ENCODE measurements around the gene RNASE9.
A peak's percentile ranks its signal among the peaks of the same experiment; 100 is the strongest.
"Not testable (repeated sequence)": the region's sequence is repeated elsewhere in the genome, so short reads cannot be mapped to it uniquely, and the experiment has no call there.

RNASE9 gene

DNA sequence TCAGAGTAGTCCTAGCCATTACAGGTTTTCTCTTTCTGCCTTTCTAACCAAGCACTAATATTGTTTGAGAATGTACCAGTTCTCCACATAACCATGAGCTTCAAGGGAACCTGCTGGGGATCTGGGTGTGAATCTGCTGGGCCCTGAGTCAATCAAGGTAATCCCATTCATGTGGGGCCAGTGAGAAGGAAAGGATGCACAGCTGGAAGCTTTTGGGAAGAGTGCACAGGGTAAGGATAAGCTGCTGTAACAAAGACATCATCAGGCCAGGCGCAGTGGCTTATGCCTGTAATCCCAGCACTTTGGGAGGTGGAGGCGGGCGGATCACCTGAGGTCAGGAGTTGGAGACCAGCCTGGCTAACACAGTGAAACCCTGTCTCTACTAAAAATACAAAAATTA, 34.9 kb upstream of the RNASE9 start:
- not testable (repeated sequence) for H3K36me3 ChIP-seq (replicated peaks in 1 of 2; ENCODE audit: control insufficient read depth in 2 of 2, insufficient read depth in 2 of 2, low read length in 2 of 2); H3K79me1 ChIP-seq (ENCODE audit: low read depth, low read length); H3K14ac ChIP-seq (ENCODE audit: low read length); H2BK120ac ChIP-seq (ENCODE audit: low read depth, low read length); H3K4me2 ChIP-seq (ENCODE audit: insufficient read depth, low read length, poor library complexity, severe bottlenecking); H2BK15ac ChIP-seq (ENCODE audit: low read length); H2BK5ac ChIP-seq (ENCODE audit: low read length); H4K8ac ChIP-seq (ENCODE audit: low read depth, low read length); H2AFZ ChIP-seq (ENCODE audit: low read length); H3K27me3 ChIP-seq (ENCODE audit: control insufficient read depth in 3 of 3, insufficient read depth in 3 of 3, low read depth in 1 of 3, low read length in 3 of 3); H2BK12ac ChIP-seq (ENCODE audit: low read length); H3K4me3 ChIP-seq (ENCODE audit: low read length in 2 of 2); DNase-seq (ENCODE audit: low spot score); H3K9me3 ChIP-seq (replicated peaks in 1 of 2; ENCODE audit: control insufficient read depth in 2 of 2, insufficient read depth in 1 of 2, low read depth in 1 of 2, low read length in 2 of 2); H3K27ac ChIP-seq (replicated peaks; ENCODE audit: low read length); H3K23ac ChIP-seq (ENCODE audit: low read depth, low read length, poor library complexity); H3K9ac ChIP-seq (ENCODE audit: low read depth, low read length, poor library complexity); H3K4ac ChIP-seq (ENCODE audit: low read length); H3K4me1 ChIP-seq (ENCODE audit: control insufficient read depth in 2 of 2, insufficient read depth in 1 of 2, low read depth in 1 of 2, low read length in 2 of 2); H2AK5ac ChIP-seq (ENCODE audit: low read depth, low read length); H3K18ac ChIP-seq (ENCODE audit: low read length); H4K91ac ChIP-seq (ENCODE audit: low read depth, low read length, poor library complexity)
- no CpG with 5 or more reads among the region's 3 CpGs for WGBS, 2 donors (ENCODE audit: extremely low coverage in 2 of 2, insufficient read length in 2 of 2, insufficient replicate concordance in 1 of 2)

DNA sequence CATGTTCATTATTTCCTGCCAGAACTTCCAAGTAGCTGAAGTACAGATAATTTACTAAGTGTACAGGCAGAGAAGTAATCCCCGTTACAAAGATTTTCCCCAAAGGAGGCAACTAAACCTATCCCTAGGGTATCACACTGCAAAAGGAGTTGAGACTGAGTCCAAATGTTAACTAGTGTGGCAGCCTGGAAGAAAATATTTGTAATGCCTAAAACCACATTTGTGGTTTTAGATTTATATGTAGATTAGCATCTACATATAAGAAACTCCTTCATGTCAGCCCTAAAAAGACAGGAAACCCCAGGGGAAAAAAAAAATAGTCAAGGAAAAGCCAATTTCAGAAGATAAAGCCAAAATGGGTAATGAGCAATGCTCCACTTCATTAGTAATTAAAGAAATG, 31.7 kb upstream of the RNASE9 start:
- WGBS, 2 donors (ENCODE audit: extremely low coverage in 2 of 2, insufficient read length in 2 of 2, insufficient replicate concordance in 1 of 2): no CpG with 5 or more reads among the region's 1 CpG
- Histone ChIP-seq H3K27ac (replicated peaks; ENCODE audit: low read length) (no peak overlapping the region), H2AFZ (ENCODE audit: low read length) (no peak overlapping the region), H3K9me3 (replicated peaks in 1 of 2; ENCODE audit: control insufficient read depth in 2 of 2, insufficient read depth in 1 of 2, low read depth in 1 of 2, low read length in 2 of 2) (no peaks in the 10 kb centered on the region), H2AK5ac (ENCODE audit: low read depth, low read length) (no peak overlapping the region), H3K4ac (ENCODE audit: low read length) (no peak overlapping the region), H3K36me3 (replicated peaks in 1 of 2; ENCODE audit: control insufficient read depth in 2 of 2, insufficient read depth in 2 of 2, low read length in 2 of 2) (no peaks in the 10 kb centered on the region), H3K79me1 (ENCODE audit: low read depth, low read length) (no peaks in the 10 kb centered on the region), H3K27me3 (ENCODE audit: control insufficient read depth in 3 of 3, insufficient read depth in 3 of 3, low read depth in 1 of 3, low read length in 3 of 3) (peaks cover 0 to 15% (median 0%) of the 10 kb centered on the region in 3 experiments), H3K14ac (ENCODE audit: low read length) (no peak overlapping the region), H3K4me3 (ENCODE audit: low read length in 2 of 2) (no peak overlapping the region), H2BK120ac (ENCODE audit: low read depth, low read length) (no peak overlapping the region), H3K4me1 (ENCODE audit: control insufficient read depth in 2 of 2, insufficient read depth in 1 of 2, low read depth in 1 of 2, low read length in 2 of 2) (peaks cover 0 to under 1% of the 10 kb centered on the region in 2 donors), H3K23ac (ENCODE audit: low read depth, low read length, poor library complexity) (no peak overlapping the region), H3K18ac (ENCODE audit: low read length) (no peak overlapping the region), H3K9ac (ENCODE audit: low read depth, low read length, poor library complexity) (no peak overlapping the region), H2BK12ac (ENCODE audit: low read length) (no peak overlapping the region), H4K91ac (ENCODE audit: low read depth, low read length, poor library complexity) (no peak overlapping the region), H2BK15ac (ENCODE audit: low read length) (no peak overlapping the region), H2BK5ac (ENCODE audit: low read length) (no peak overlapping the region), H3K4me2 (ENCODE audit: insufficient read depth, low read length, poor library complexity, severe bottlenecking) (no peak overlapping the region), H4K8ac (ENCODE audit: low read depth, low read length) (no peak overlapping the region)
- no peak for DNase-seq (ENCODE audit: low spot score)

DNA sequence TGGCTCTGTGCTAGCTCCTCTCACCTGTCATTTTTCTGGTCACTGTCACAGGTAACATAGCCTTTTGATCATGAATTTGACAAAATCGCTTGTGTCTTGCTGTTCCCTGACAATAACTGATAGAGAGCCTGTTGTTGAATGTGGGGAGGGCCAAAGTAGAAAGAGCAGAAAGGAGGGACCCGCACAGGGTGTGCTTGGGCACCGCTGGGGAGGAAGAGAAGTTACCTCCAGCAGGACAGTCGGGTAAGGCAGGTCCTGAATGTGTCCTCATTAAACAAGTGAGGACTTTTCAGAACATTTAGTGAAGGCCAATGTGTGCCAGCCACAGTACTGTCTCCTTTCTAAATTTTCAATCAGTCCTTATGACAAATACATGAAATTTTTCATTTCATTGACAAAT, 30.4 kb upstream of the RNASE9 start, which contains the start of gene RNASE12:
Gene RNASE12 (minus strand): TSS at position 142 of the 400 bp plus-strand sequence. CDS start 653 bp downstream, outside the sequence.
- H2AK5ac ChIP-seq (ENCODE audit: low read depth, low read length): no peak within 1 kb of the TSS
- no peaks in the 10 kb centered on the region for H3K36me3 ChIP-seq (replicated peaks in 1 of 2; ENCODE audit: control insufficient read depth in 2 of 2, insufficient read depth in 2 of 2, low read length in 2 of 2)
- no peaks in the 10 kb centered on the region for H3K9me3 ChIP-seq (replicated peaks in 1 of 2; ENCODE audit: control insufficient read depth in 2 of 2, insufficient read depth in 1 of 2, low read depth in 1 of 2, low read length in 2 of 2)
- no peak within 1 kb of the TSS for H3K14ac ChIP-seq (ENCODE audit: low read length)
- no peak within 1 kb of the TSS for H3K4me3 ChIP-seq (ENCODE audit: low read length in 2 of 2)
- H3K4me2 ChIP-seq (ENCODE audit: insufficient read depth, low read length, poor library complexity, severe bottlenecking): no peak within 1 kb of the TSS
- no peak within 1 kb of the TSS for H3K4ac ChIP-seq (ENCODE audit: low read length)
- no peak within 1 kb of the TSS for H2BK5ac ChIP-seq (ENCODE audit: low read length)
- no peak within 1 kb of the TSS for H3K9ac ChIP-seq (ENCODE audit: low read depth, low read length, poor library complexity)
- no peak within 1 kb of the TSS for H3K27ac ChIP-seq (replicated peaks; ENCODE audit: low read length)
- H3K23ac ChIP-seq (ENCODE audit: low read depth, low read length, poor library complexity): no peak within 1 kb of the TSS
- no peak within 1 kb of the TSS for H2BK15ac ChIP-seq (ENCODE audit: low read length)
- H2BK12ac ChIP-seq (ENCODE audit: low read length): no peak within 1 kb of the TSS
- no peak within 1 kb of the TSS for H3K18ac ChIP-seq (ENCODE audit: low read length)
- WGBS, 2 donors (ENCODE audit: extremely low coverage in 2 of 2, insufficient read length in 2 of 2, insufficient replicate concordance in 1 of 2): no CpG with 5 or more reads among the region's 4 CpGs
- no peak for DNase-seq (ENCODE audit: low spot score)
- peaks cover 0 to 1% of the 10 kb centered on the region in 2 donors for H3K4me1 ChIP-seq (ENCODE audit: control insufficient read depth in 2 of 2, insufficient read depth in 1 of 2, low read depth in 1 of 2, low read length in 2 of 2)
- H2AFZ ChIP-seq (ENCODE audit: low read length): no peak within 1 kb of the TSS
- peaks cover 0 to 15% (median 0%) of the 10 kb centered on the region in 3 experiments for H3K27me3 ChIP-seq (ENCODE audit: control insufficient read depth in 3 of 3, insufficient read depth in 3 of 3, low read depth in 1 of 3, low read length in 3 of 3)
- no peak within 1 kb of the TSS for H4K8ac ChIP-seq (ENCODE audit: low read depth, low read length)
- H4K91ac ChIP-seq (ENCODE audit: low read depth, low read length, poor library complexity): no peak within 1 kb of the TSS
- H2BK120ac ChIP-seq (ENCODE audit: low read depth, low read length): no peak within 1 kb of the TSS
- H3K79me1 ChIP-seq (ENCODE audit: low read depth, low read length): no peaks in the 10 kb centered on the region

GRCh38 chr14:20587489-20588154, 26.8 kb upstream of the RNASE9 start, which contains the start of gene RNASE11:
Gene RNASE11 (minus strand): TSS chr14:20588001.
- Histone ChIP-seq H3K36me3 (replicated peaks in 1 of 2; ENCODE audit: control insufficient read depth in 2 of 2, insufficient read depth in 2 of 2, low read length in 2 of 2) (no peaks in the 10 kb centered on the region), H2BK5ac (ENCODE audit: low read length) (no peak within 1 kb of the TSS), H4K91ac (ENCODE audit: low read depth, low read length, poor library complexity) (no peak within 1 kb of the TSS), H2AFZ (ENCODE audit: low read length) (no peak within 1 kb of the TSS), H3K27ac (replicated peaks; ENCODE audit: low read length) (peak within 1 kb of the TSS; percentile 29), H2AK5ac (ENCODE audit: low read depth, low read length) (no peak within 1 kb of the TSS), H2BK12ac (ENCODE audit: low read length) (no peak within 1 kb of the TSS), H3K9ac (ENCODE audit: low read depth, low read length, poor library complexity) (no peak within 1 kb of the TSS), H3K4ac (ENCODE audit: low read length) (no peak within 1 kb of the TSS), H3K9me3 (replicated peaks in 1 of 2; ENCODE audit: control insufficient read depth in 2 of 2, insufficient read depth in 1 of 2, low read depth in 1 of 2, low read length in 2 of 2) (no peaks in the 10 kb centered on the region), H3K27me3 (ENCODE audit: control insufficient read depth in 3 of 3, insufficient read depth in 3 of 3, low read depth in 1 of 3, low read length in 3 of 3) (peaks cover 0 to 15% (median 0%) of the 10 kb centered on the region in 3 experiments), H2BK15ac (ENCODE audit: low read length) (no peak within 1 kb of the TSS), H4K8ac (ENCODE audit: low read depth, low read length) (no peak within 1 kb of the TSS), H3K4me2 (ENCODE audit: insufficient read depth, low read length, poor library complexity, severe bottlenecking) (no peak within 1 kb of the TSS), H2BK120ac (ENCODE audit: low read depth, low read length) (no peak within 1 kb of the TSS), H3K4me3 (ENCODE audit: low read length in 2 of 2) (no peak within 1 kb of the TSS), H3K23ac (ENCODE audit: low read depth, low read length, poor library complexity) (no peak within 1 kb of the TSS), H3K79me1 (ENCODE audit: low read depth, low read length) (no peaks in the 10 kb centered on the region), H3K4me1 (ENCODE audit: control insufficient read depth in 2 of 2, insufficient read depth in 1 of 2, low read depth in 1 of 2, low read length in 2 of 2) (peaks cover 0 to 3% of the 10 kb centered on the region in 2 donors), H3K18ac (ENCODE audit: low read length) (no peak within 1 kb of the TSS), H3K14ac (ENCODE audit: low read length) (no peak within 1 kb of the TSS)
- DNase-seq (ENCODE audit: low spot score): no peak
- no CpG with 5 or more reads among the region's 6 CpGs for WGBS, 2 donors (ENCODE audit: extremely low coverage in 2 of 2, insufficient read length in 2 of 2, insufficient replicate concordance in 1 of 2)
